OCI-LY7 (cell line): Measurements from ENCODE around the gene IGF1R.

Experiments
- EZH2phosphoT487 ChIP-seq: fragments of 200-600 bp; sonication (generic); IDR thresholded peaks from 2 replicates; pipeline ENCODE4 v1.6.1; 2018; ENCODE audit warnings: low read depth, borderline replicate concordance, mild to moderate bottlenecking, mixed run types, antibody characterized with exemption, low read length, moderate library complexity, mixed read lengths
- TF ChIP-seq, protein P1 (sequence below): fragments of 200-600 bp; sonication (generic); conservative IDR thresholded peaks from 2 replicates; pipeline ENCODE4 v1.5.1; 2014; ENCODE audit warnings: mild to moderate bottlenecking, antibody characterized with exemption, low read length, moderate library complexity, mixed read lengths

DNA sequence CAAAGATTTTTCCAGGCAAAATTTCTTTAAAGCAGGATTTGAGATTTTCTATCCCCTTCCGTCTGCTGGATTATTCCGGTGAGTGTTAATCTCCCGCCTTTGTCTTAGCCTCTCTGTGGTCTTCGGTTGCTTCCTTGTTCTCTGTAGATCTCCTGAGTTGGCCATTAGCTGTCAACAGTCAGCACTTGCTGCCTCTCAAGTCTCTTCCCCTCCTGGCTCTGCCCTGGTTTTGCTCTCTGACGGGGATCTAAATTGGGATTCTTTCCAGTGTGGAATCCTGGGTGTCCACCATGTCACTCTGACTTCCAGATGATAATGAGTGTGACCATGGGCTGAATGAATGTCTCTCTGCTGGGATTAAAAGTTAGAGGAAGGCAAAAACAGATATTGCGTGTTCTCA lies 121.5 kb downstream of the IGF1R start:
- TF ChIP-seq, protein P1, sequence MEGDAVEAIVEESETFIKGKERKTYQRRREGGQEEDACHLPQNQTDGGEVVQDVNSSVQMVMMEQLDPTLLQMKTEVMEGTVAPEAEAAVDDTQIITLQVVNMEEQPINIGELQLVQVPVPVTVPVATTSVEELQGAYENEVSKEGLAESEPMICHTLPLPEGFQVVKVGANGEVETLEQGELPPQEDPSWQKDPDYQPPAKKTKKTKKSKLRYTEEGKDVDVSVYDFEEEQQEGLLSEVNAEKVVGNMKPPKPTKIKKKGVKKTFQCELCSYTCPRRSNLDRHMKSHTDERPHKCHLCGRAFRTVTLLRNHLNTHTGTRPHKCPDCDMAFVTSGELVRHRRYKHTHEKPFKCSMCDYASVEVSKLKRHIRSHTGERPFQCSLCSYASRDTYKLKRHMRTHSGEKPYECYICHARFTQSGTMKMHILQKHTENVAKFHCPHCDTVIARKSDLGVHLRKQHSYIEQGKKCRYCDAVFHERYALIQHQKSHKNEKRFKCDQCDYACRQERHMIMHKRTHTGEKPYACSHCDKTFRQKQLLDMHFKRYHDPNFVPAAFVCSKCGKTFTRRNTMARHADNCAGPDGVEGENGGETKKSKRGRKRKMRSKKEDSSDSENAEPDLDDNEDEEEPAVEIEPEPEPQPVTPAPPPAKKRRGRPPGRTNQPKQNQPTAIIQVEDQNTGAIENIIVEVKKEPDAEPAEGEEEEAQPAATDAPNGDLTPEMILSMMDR = no peak
- TF ChIP-seq EZH2phosphoT487 = no peak
